Stimulated activated CD4-positive, alpha-beta T cell treated with anti-CD3 and anti-CD28 coated beads, Interleukin-12 subunit alpha, Interleukin-12 subunit beta, amount 100 ng/mL, for 24 hours (primary cell): Measurements from ENCODE around the gene FARSB.
"Not testable (repeated sequence)": the region's sequence is repeated elsewhere in the genome, so short reads cannot be mapped to it uniquely, and the experiment has no call there.

Source experiments
- DNase-seq, 2 experiments: peaks; one replicate each; pipeline ENCODE4 v3.0.0-alpha.2; 2020; ENCODE audit warnings: low read depth in 2 of 2

FARSB gene

GRCh38 chr2:222608081-222608480 is 47.8 kb downstream of the FARSB start:
- DNase-seq, result no peak

GRCh38 chr2:222606306-222606705 is 49.6 kb downstream of the FARSB start:
- DNase-seq, result no peak

DNA sequence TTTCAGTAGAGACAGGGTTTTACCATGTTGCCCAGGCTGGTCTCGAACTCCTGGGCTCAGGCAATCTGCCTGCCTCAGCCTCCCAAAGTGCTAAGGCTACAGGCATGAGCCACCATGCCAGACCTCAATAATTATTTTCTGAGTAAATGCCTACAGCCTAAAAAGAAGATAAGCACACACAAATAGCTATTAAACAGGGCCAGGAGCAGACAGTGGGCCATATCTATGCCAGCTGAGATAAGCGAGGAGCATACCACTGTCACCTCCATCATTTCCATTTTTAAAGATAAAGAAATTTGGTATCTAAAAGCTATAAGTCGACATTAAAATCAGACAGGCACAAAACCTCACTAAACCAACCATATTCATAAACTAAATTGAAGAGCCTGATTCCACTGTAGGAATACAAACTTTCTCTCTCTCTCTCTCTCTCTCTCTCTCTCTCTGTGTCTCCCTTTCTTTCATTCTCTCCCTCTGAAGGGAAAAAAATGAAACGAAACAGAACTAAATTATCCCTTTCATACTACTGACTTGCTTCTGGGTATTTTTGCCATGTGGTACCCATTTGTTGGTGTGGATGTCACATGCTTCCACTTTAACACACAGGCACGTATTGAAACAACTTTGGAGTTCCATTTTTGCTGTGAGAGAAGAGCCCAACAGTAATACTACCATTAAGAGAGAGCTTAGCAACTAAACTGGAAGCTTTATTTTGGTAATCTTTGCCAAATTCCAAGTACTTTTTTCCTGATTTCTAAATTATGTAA is 51.0 kb downstream of the FARSB start:
- no peak for DNase-seq

- no peak for DNase-seq
Observed at GRCh38 chr2:222603501-222603900, 52.4 kb downstream of the FARSB start.

GRCh38 chr2:222598611-222599010 is 57.3 kb downstream of the FARSB start:
- no peak for DNase-seq

DNA sequence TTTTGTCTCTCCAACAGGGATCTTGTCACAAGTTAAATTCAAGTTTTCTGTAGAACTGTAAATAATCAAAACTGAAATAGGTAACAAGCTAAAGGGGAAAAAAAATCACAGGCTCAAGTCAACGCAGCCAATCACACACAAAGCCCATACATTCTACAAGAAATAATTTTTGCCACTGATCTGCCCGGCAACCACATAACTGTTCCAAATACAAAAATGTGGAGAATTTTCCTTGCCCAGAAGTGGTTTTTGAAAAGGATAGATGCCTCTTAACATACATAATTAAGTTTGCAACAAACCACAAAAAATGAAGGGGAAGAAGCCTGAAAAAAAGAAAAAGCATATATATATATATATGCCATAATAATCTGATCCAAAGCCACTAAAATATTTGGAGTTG is 60.3 kb downstream of the FARSB start:
- no peak for DNase-seq

- DNase-seq, result no peak
Observed at GRCh38 chr2:222594679-222595078, 61.2 kb downstream of the FARSB start.

GRCh38 chr2:222592176-222592575 is 63.7 kb downstream of the FARSB start:
- DNase-seq, result no peak

- no peak for DNase-seq
Observed at GRCh38 chr2:222591661-222592060, 64.2 kb downstream of the FARSB start.

- not testable (repeated sequence) for DNase-seq
Observed at GRCh38 chr2:222584589-222584988, 71.3 kb downstream of the FARSB start.

DNA sequence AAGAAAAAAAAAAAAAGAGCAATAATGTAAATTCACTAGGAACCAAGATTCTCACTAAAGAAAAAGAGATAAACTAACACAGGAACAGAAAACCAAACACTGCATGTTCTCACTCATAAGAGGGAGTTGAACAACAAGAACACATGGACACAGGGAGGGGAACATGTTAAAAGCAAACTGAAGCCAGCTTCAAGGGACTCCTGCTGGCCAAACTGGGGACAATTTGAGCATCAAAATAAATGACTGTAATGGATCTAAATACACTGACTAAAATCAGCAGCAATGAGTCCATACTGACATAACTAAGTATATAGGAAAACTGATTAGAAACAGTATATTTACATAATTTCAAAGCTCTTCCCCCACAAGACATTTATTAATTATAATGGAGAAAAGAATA is 73.0 kb downstream of the FARSB start:
- DNase-seq, result no peak

- DNase-seq, result no peak
Observed at GRCh38 chr2:222577341-222577740, 78.6 kb downstream of the FARSB start.

DNA sequence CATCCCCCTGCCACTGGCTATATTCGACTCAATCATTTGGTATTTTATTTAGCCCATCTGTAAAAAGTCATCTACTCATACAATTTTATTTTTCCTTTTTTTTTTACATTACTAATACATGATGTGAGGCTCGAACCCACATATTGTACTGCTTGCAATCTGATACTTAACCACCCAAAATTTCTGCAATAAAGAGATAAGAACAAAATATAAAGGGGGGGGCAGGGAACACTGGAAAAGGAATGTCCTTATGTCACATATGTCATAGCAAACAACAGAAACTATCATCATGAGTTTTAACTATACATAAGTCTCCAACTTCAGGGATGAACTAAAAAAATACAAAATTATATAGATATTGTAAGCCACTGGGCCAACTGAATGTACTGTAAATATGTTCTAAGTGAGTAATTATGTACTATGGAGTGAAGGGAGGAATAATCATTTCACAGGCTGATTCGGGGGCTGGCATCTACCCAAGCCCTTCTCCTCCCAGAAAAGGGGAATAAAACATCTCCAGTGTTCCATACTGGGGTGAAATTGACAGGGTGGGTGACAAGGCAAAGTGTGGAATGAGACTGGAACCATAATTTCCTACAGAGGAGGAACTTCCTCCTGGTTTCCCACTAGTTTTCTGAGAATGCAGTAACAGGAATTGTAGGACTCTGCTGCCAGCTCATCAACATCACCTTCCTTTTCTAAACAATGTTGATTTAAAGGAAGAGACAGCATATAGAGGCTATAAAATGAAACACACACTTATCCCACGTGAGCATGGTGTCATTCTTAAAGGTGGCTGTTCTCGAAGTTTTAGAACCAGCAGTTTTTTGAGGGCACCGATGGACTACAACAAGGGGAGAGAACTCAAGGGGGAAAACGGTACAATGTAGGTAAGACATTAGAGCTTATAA is 79.5 kb downstream of the FARSB start:
- DNase-seq, result no peak

GRCh38 chr2:222575618-222576017 is 80.3 kb downstream of the FARSB start:
- DNase-seq, result no peak

GRCh38 chr2:222572751-222573174 is 83.1 kb downstream of the FARSB start:
- DNase-seq, result no peak

GRCh38 chr2:222572264-222572721 is 83.6 kb downstream of the FARSB start:
- no peak for DNase-seq

DNA sequence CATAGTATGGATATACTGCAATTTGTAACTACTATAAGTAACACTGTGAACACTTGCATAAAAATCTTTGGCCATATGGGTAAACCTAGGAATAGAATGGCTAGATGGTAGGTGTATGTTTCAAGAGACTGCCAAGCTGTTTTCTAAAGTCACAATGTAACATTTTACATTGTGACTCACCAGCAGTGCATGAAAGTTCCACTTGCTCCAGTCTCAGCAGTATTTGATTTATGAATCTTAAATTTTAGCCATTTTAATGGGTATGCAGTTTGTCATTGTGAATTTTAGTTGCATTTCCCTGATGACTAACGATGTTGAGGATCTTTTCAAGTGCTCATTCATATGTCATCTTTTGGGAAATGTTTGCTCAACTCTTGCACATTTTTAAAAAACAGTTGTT is 86.1 kb downstream of the FARSB start:
- no peak for DNase-seq

GRCh38 chr2:222568865-222569264 is 87.0 kb downstream of the FARSB start:
- no peak for DNase-seq

DNA sequence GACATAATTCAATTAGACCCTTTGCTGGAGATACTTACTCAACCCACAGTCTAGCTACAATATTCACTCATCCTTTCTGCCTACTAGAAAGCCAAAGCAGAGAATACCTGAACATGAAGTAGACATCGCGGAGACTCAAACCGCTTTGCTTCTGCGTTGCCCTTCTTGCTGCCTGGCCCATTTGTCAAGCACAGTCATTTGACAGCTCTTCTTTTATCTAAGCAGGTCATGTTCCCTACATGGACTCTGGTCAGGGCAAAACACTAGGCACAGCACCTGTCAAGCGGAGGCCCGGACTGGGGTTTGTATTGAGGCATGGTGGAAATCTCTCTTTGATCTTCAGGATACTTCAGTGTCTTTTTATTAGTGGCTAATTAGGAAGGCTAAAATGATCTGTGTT is 89.7 kb downstream of the FARSB start:
- DNase-seq, result no peak

DNA sequence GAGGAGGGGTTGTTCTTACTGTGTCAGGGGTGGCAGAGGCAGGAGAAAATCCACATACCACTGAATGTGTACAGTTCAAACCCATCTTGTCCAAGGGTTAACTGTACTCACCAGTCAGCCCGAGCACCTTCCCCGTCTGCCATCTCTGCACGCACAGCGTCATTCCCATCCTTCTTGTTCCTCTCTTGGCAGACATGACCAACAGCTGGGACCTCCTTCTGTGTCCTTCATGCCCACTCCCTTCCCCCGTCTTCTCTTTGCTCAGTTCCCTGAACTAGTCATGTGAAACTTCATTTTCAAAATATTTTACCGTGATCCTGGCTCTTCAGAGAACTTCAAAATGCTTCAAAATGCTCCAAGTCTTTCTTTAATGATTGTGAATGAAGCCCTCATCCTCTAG is 92.0 kb downstream of the FARSB start:
- no peak for DNase-seq

GRCh38 chr2:222563106-222563718 is 92.7 kb downstream of the FARSB start:
- no peak for DNase-seq
